Cardiac muscle cell (in vitro differentiated cells and primary cell): Measurements from ENCODE around the gene GAB3. TPM values are rescaled to one million over a fixed set of nuclear protein-coding genes. Genes with fewer than 3 reads are reported as not detected.

Experiments
- DNase-seq, 2 donors: peaks; one replicate each; pipeline versions ENCODE4 v3.0.0 to v3.0.0-alpha.2; 2010 to 2017; ENCODE audit warnings: low read depth in 1 of 2, low spot score in 1 of 2
- H3K27ac ChIP-seq: fragments of 200-600 bp; sonication (generic); 2 replicates; pipeline ENCODE4 v1.5.1; 2016
- H3K27me3 ChIP-seq: fragments of 200-600 bp; sonication (generic); 2 replicates; pipeline ENCODE4 v1.6.0; 2016; ENCODE audit warnings: control low read depth
- H3K36me3 ChIP-seq: fragments of 200-600 bp; sonication (generic); 2 replicates; pipeline ENCODE4 v1.5.1; 2016; ENCODE audit warnings: control low read depth
- H3K4me1 ChIP-seq: fragments of 200-600 bp; sonication (generic); 2 replicates; pipeline ENCODE4 v1.8.1; 2017; ENCODE audit warnings: low read depth, mild to moderate bottlenecking, mixed run types
- H3K4me3 ChIP-seq: fragments of 200-600 bp; sonication (generic); 2 replicates; pipeline ENCODE4 v1.5.1; 2016; ENCODE audit warnings: mild to moderate bottlenecking
- H3K9me3 ChIP-seq: fragments of 200-600 bp; sonication (generic); 2 replicates; pipeline ENCODE4 v1.5.1; 2017; ENCODE audit warnings: low read depth, mild to moderate bottlenecking, control low read depth
- polyA plus RNA-seq: library from polyadenylated mRNA; unstranded; fragments of >200 nt; fragmentation: Nextera tagmentation; extraction: Ambion mirVana; gene quantifications from 2 replicates; pipeline ENCODE4 v1.2.1, GENCODE V29; 2016
- total RNA-seq: library from RNA; depleted of rRNA; stranded (reverse); fragments of >200 nt; gene quantifications from 2 replicates; pipeline ENCODE4 v1.2.3, GENCODE V29; 2016
- TF ChIP-seq, protein P1 (sequence below): IDR thresholded peaks from 2 replicates; pipeline ENCODE4 v1.5.1; 2012; ENCODE audit warnings: low read depth, mild to moderate bottlenecking, low read length

Gene GAB3
- total and polyA plus RNA-seq, 2 experiments from 2014 or later, result 0.45 TPM; not detected in 1

DNA sequence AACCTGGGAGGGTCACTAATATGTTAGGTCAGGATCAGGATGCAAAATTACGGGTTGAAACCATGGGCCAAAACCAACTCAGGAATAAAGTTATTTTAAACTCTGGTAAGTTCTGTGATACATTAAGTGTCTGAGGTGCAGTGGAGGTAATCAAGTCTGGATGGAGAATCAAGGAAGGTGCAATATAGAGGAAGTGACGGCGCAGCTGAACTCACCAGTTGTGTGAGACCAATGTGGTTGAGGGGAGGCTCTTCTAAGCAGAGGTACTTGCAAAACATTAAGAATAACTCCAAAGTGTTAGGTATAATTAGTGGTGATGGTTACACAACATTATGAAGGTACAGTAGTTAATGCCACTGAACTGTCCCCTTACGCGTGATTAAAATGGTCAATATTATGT lies 19.7 kb downstream of the GAB3 start:
- H3K27ac ChIP-seq, result no peak overlapping the region
- TF ChIP-seq, protein P1, sequence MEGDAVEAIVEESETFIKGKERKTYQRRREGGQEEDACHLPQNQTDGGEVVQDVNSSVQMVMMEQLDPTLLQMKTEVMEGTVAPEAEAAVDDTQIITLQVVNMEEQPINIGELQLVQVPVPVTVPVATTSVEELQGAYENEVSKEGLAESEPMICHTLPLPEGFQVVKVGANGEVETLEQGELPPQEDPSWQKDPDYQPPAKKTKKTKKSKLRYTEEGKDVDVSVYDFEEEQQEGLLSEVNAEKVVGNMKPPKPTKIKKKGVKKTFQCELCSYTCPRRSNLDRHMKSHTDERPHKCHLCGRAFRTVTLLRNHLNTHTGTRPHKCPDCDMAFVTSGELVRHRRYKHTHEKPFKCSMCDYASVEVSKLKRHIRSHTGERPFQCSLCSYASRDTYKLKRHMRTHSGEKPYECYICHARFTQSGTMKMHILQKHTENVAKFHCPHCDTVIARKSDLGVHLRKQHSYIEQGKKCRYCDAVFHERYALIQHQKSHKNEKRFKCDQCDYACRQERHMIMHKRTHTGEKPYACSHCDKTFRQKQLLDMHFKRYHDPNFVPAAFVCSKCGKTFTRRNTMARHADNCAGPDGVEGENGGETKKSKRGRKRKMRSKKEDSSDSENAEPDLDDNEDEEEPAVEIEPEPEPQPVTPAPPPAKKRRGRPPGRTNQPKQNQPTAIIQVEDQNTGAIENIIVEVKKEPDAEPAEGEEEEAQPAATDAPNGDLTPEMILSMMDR, result no peak
- H3K27me3 ChIP-seq, result no peaks in the 10 kb centered on the region
- no peak overlapping the region for H3K4me3 ChIP-seq
- H3K36me3 ChIP-seq, result no peaks in the 10 kb centered on the region
- DNase-seq, result no peak
- no peaks in the 10 kb centered on the region for H3K4me1 ChIP-seq
- H3K9me3 ChIP-seq, result no peaks in the 10 kb centered on the region

DNA sequence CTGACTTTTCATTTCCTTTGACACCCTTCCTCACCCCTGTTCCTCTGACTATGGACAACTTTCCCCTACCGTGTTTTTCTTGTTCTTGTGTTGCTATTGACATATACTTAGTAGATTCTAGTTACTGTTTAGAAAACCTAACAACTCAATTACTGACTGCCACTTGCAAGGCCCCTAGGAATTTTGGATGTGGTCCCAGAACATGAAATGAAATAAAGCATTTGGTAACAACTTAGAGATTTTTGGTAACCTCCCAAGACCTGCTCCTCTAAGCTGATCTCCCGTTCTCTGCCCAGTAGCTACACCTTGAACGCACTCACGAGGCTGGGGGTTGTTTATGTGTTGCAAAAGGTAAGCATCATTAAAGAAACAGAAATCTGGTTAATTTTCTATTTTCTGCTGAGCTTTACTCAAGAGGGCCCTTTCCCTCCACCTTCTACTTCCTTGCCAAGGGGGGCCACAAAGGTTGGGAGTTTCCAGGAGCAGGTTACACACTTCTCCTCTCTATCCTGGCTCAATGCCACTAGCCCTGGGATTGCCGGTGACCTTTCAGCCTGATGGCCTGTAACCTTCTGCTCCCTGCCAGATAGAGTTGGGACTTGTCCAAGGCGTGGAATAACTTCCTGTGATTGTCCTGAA lies 20.5 kb downstream of the GAB3 start:
- TF ChIP-seq, protein P1, result no peak
- H3K9me3 ChIP-seq, result no peaks in the 10 kb centered on the region
- peak in 1 of 2 donors; percentile 88 for DNase-seq
- no peaks in the 10 kb centered on the region for H3K36me3 ChIP-seq
- H3K4me1 ChIP-seq, result no peaks in the 10 kb centered on the region
- no peak overlapping the region for H3K27ac ChIP-seq
- no peaks in the 10 kb centered on the region for H3K27me3 ChIP-seq
- no peak overlapping the region for H3K4me3 ChIP-seq

DNA sequence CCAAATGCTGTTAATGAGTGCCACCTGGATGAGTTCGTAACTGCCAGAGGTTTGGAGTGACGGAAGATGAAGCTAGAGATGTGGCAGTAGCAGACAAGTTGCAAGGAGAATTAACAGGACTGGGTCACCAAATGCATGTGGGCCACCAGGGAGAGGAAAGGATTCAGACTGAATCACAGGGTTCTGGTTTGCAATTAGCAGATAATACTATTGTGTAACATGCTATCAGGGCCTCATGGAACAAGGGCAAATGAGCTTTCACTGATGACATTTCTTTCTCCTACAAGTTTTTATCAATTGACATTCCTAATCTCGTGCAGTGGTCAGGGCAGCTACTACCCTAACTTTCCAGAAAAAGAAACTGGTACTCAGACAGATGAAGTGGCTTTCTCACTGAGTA lies 21.4 kb downstream of the GAB3 start:
- Histone ChIP-seq H3K4me1 (no peaks in the 10 kb centered on the region), H3K27ac (no peak overlapping the region), H3K4me3 (no peak overlapping the region), H3K36me3 (no peaks in the 10 kb centered on the region), H3K27me3 (no peaks in the 10 kb centered on the region), H3K9me3 (no peaks in the 10 kb centered on the region)
- DNase-seq, result no peak
- TF ChIP-seq, protein P1, result no peak

DNA sequence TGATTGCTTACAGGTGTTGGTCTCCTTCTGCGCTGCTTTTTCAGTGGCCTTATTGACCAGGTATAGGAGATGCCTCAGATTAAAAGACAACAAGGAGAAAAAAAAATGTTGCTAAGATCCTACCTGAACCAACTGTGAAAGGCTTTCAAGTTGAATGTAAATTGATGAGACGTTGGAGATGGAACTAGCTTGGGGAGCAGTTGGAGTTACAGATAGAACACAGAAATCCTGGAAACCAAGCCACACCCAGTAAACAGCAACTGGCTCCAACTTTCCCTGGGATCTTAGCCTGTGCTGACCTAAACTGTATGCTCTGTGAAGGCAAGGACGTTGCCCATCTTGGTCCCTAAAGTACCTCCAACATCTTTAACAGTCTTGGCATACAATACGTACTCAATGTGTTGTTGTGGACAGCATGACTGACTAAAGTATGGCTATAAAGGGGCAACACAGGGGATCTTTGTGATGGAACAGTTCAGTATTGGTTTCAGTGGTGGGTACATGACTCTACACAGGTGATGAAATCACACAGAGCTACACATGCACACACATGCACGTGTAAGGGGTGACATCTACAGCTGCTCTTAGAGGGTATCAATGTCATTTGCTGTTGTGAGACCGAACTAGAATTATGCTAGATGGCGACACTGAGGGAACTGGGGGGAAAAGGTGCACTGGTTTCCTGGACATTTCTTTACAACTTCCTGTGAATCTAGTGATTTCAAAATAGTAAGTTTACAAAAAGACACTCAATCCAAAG lies 22.3 kb downstream of the GAB3 start:
- Histone ChIP-seq H3K9me3 (no peaks in the 10 kb centered on the region), H3K36me3 (no peaks in the 10 kb centered on the region), H3K27ac (no peak overlapping the region), H3K4me1 (no peaks in the 10 kb centered on the region), H3K27me3 (no peaks in the 10 kb centered on the region), H3K4me3 (no peak overlapping the region)
- DNase-seq, result no peak
- TF ChIP-seq, protein P1, result no peak

DNA sequence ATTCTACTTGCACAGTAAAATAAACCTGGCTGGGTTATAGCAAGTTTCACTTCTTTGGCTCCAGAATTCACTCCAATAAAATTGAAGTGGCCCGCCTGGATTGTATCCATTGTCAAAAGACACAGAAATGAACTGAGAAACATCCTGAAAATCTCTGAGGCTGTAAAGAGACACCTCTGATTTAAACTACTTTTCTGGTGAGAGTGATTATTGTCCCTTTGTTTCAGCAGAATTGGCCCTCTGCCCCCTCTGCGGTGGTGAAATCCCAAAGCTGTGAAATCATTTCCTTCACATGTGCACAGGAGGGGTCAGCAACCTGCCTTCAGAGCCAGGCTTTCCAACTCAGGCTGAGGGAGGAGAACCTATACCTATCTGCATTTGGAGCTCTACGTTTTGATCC lies 23.0 kb downstream of the GAB3 start:
- no peaks in the 10 kb centered on the region for H3K27me3 ChIP-seq
- TF ChIP-seq, protein P1, result no peak
- DNase-seq, result peak in 1 of 2 donors; percentile 80
- H3K27ac ChIP-seq, result no peak overlapping the region
- H3K36me3 ChIP-seq, result no peaks in the 10 kb centered on the region
- H3K4me1 ChIP-seq, result no peaks in the 10 kb centered on the region
- no peak overlapping the region for H3K4me3 ChIP-seq
- no peaks in the 10 kb centered on the region for H3K9me3 ChIP-seq
